Placental epithelial cell (primary cell): ENCODE data around the gene MIS18A. TPM values are rescaled to one million over a fixed set of nuclear protein-coding genes. Genes with fewer than 3 reads are reported as not detected.

Experiments
- total RNA-seq: library from RNA; depleted of rRNA; stranded (reverse); fragments of >200 nt; gene quantifications from 2 replicates; pipeline ENCODE4 v1.2.3, GENCODE V29; 2012

The MIS18A gene
- total RNA-seq, result 3.6 and 5.5 TPM in 2 replicates

GRCh38 chr21:32278518-32279376, at the start of gene MIS18A:
TSS of gene MIS18A (minus strand) at chr21:32279049. CDS start at chr21:32279014, 35 bp downstream.

GRCh38 chr21:32298658-32299081, 19.8 kb upstream of the MIS18A start, which contains the start of gene MRAP:
TSS of gene MRAP (plus strand) at chr21:32298855. CDS start at chr21:32298972, 117 bp downstream.

Other genes starting within 250 kb of the MIS18A start
- not detected in 2 replicates for gene MRAP, start 19.8 kb upstream of the MIS18A start, total RNA-seq
- 11.8 and 17.5 TPM in 2 replicates for gene URB1, start 114.0 kb upstream of the MIS18A start, total RNA-seq
- 0.43 and 2.7 TPM in 2 replicates for gene EVA1C, start 133.7 kb upstream of the MIS18A start, total RNA-seq